ENCODE measurements around the gene CNTN2.

DNA sequence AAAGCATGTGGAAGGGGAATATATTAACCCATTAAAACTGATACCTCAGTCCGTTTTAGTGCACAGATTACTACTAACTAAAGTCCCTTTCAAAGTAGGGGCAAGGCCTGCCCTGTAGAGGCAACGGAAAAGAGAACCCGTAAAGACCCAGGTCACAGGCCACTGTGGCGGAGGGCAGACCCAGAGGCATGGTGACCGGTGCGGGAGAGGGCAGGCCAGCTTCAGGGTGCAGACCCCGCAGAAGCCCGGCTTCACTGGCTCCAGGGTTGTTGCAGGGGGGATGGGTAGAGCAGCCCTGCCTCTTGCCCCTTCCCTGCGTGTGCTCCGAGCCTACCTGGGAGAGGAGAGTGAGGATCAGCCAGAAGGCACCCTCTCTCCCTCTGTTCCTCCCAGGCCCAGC, 17.7 kb downstream of the CNTN2 start:
- no peak for TF ChIP-seq POLR2A (IDR thresholded peaks at IDR 0.05)
- TF ChIP-seq, protein P1, sequence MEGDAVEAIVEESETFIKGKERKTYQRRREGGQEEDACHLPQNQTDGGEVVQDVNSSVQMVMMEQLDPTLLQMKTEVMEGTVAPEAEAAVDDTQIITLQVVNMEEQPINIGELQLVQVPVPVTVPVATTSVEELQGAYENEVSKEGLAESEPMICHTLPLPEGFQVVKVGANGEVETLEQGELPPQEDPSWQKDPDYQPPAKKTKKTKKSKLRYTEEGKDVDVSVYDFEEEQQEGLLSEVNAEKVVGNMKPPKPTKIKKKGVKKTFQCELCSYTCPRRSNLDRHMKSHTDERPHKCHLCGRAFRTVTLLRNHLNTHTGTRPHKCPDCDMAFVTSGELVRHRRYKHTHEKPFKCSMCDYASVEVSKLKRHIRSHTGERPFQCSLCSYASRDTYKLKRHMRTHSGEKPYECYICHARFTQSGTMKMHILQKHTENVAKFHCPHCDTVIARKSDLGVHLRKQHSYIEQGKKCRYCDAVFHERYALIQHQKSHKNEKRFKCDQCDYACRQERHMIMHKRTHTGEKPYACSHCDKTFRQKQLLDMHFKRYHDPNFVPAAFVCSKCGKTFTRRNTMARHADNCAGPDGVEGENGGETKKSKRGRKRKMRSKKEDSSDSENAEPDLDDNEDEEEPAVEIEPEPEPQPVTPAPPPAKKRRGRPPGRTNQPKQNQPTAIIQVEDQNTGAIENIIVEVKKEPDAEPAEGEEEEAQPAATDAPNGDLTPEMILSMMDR (IDR thresholded peaks at IDR 0.05) = no peak
